Activated CD8-positive, alpha-beta memory T cell treated with anti-CD3 and anti-CD28 coated beads, Interleukin-2, amount 50 U/mL, for 48 hours (primary cell): ENCODE measurements around the gene NET1.

Source experiments
- DNase-seq: peaks from one replicate; pipeline ENCODE4 v3.0.0-alpha.2; 2020

Gene NET1

DNA sequence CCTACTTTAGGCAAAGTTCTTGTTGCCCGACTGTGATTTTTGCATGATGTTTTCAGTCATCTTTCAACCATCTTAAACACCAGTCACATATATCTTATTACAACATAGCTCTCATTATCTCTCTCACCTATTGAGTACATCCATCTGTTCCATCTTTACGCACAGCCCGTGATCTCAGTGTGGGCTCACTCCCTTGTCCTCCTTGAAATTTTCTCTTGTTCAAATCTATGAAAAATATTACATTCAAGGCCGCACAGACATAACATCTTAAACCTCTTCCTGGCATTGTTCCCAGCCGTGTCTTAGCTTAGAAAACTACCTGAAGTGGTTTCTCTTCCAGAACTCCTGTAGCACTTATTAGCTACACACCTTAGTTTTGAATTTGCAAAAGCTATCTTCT is 32.6 kb downstream of the NET1 start:
- DNase-seq, result no peak

DNA sequence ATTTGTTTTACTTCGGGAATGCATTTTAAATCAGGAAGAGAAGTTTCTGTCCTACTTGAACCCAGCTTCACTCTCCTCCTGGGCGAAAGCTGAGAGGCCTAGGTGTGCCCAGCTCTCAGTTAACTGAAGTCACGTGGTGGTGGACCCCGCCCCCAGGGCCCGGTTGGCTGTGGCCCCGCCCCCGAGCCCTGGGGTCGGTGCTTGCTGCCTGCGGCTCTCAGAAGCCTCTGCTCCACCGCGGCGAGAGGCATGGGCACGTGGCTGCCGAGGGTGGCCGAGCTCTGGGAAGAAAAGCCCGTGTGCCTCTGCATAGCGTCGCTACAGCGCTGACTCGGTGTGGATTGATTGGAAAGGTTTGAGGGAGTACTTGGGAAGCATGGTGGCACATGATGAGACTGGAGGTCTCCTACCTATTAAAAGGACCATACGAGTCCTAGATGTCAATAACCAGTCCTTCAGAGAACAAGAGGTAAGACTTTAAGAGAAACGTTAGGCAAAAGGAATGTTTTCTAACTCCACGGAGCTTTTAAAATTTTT is 34.1 kb downstream of the NET1 start:
- DNase-seq, result peak; percentile 88

DNA sequence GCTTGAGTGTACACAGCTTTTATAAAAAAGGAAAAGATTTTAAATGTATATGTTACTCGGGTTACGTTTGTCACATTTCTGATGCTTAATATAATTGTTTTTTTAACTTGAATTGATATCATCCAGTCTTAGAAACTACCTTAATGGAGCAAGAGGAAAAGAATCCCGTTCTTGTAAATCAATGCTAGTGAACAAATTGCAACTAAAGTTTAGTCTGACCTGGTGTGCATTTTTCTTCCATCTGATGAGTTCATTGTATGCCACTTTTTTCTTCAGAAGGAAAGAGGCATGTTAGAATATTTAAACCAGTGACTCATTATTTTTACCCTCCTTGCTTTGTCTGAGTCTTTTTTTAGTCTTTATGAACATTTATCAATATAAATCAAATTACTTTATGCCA is 34.7 kb downstream of the NET1 start:
- DNase-seq, result no peak

DNA sequence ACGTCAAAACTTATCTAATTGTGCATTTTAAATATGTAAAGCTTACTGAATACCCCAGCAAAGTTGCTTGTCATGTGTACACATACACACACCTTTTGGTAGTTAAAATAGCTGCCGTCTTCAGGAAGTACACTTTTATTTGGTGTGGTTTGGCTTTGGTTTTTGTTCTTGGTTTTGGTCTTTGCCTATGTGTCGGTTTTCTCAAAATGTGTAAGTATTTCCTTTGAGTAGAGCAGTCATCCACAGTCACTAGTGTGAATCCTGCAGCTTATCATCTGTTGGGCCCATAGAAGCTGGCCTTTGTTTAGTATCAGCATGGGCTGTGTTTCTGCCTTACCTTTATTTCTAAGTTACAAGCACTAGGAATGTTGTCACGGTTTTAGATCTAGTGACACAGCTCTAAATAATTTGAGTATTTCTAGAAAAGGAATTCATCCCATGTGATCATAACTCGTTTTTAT is 35.3 kb downstream of the NET1 start:
- DNase-seq, result no peak

DNA sequence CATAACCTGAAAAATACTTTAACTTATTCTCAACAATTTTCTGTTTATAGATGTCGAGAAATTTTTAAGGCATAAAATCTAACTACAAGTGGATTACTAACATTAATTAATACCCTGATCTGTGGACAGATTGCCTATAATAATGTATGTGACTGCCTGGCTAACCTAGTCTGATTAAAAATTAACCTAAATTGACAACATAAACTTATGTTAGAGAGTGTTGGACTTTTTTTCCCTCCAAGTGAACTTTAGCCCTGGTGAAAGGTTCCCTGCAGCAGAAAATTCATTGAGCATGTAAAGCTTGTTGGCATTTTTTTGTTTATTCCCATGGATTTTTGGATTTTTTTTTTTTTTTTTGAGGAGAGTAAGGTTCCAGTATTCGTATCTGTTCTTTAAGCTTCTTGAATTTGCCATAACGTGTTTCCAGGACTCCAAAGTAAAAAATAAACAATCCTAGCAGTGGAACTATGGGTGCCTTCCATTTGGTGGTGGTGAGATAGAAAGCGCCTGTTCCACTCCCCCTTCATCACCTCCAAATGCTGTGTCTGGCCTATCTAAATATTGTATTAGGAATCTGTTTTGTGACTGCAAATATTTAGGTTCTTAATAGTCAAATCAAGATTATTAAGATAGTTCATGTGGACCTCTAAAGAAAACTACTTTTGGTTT is 36.1 kb downstream of the NET1 start:
- no peak for DNase-seq

DNA sequence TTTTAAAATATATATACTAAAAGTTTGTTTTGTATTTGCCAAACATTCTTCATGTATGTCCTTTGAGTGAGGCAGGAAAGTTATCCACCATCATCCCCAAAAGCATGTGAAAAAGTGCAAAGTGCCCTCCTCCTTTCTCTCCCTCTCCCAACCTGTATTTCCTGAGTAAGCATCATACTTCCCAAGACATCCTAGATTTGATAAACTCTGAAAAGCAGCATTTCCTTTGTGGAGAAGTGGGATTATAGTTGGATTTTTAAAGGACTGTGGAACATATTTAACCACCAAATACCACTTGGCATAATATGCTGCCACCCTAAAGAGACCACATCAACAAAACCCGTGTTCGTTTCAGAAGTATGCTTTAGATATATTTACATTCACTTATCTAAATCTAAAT is 36.9 kb downstream of the NET1 start:
- no peak for DNase-seq

DNA sequence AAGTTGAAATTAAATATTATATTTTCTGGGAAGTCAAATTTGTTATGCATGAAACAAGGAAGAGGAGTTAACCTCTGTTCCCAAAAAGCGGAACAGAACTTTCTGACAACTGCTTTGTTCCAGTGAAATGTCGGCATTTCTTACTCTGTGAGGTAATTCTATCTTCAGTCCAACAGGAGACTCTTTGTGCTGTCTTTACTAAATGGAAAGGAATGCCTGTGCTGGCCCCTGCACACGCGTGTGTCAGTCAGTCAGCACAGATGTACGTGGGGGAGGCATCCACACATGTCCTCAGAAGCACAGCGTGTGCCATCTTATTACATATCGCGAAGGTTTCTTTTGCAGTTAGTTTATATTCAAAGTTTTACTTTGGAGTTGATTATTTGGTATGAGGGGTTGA is 37.5 kb downstream of the NET1 start:
- no peak for DNase-seq

DNA sequence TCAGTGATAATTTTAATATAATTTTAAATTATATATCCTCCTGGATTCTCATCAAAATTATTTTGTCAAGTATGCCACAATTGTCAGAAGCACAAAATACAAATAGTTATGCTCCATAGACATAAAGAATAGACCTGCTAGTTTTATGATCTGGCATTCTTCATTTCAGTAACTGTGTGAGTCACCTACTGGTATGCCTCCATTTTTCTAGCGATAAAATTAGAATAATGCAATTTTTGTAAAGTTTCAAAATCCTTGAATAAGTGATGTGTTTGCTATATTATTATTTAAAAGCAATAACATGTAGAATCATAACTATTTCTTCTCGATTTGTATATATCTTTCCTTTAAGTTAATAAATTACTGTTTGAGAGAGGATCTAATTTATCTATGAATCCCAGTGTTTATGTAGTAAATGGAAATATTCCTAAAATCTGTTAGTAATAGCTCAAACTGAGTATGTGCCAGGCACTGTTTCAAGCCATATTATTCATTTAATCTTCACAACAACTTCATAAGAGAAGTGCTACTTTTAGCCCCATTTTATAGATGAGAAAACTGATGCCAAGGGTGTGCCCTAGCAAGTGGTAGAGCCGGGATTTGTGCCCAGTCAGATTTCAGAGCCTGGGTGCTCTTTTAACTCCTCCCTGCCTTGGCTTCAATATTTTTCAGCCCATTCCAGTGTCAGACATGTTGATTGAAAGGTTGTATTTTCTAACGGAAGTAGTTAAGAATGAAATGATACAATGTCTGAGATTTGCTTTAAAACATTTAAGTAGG is 38.4 kb downstream of the NET1 start:
- no peak for DNase-seq

DNA sequence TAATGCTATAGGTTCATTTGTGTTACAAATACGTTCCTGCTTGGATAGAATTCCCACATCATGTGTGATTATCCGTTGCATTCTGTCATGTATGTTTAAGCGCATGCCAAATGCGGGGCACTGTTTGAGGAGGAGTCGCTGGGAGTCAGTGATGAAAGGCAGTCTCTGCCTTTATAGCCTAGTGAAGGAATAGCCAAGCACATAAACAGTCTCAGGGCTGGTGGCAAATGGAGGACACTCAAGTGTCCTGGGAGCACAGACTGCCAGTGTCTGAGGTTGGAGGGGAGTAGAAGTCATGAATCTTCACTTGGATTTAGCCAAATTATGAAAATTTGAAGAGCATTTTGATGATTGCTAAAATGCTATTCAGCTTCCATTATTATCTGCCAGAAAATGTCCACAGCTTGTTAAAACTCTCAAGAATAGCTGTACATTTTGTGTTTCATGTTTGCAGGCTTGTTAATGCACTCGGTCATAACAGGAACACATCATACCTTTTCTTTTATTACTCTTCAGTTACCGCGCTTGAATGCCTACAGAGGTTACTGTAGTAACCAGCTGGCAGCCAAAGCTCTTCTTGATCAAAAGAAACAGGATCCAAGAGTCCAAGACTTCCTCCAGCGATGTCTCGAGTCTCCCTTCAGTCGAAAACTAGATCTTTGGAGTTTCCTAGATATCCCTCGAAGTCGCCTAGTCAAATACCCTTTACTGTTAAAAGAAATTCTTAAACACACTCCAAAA is 41.6 kb downstream of the NET1 start:
- no peak for DNase-seq

DNA sequence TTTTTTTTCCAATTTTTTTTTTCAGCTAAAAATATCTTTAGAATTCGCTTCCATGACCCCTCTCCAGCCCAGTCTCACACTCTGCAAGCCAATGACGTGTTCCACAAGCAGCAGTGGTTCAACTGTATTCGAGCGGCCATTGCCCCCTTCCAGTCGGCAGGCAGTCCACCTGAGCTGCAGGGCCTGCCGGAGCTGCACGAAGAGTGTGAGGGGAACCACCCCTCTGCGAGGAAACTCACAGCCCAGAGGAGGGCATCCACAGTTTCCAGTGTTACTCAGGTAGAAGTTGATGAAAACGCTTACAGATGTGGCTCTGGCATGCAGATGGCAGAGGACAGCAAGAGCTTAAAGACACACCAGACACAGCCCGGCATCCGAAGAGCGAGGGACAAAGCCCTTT is 44.2 kb downstream of the NET1 start:
- no peak for DNase-seq

DNA sequence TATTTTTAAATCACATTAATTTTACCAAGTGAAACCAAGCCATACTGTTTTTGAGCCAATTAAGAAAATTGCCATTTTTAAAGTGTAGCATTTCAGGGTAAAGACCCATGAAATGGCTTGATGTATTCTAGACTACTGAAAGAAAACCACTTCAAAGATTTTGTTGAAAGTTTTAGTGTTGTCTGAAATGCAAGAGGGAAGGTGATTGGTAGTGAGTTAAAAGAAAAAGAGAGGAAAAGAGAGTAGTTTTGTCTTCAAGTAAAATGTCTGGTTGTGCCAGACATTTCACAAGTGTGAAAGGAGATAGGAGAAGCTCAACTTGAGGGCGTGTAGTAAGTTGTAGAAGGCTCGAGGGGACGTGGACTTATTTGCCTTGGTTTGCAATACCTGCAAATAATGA is 45.4 kb downstream of the NET1 start:
- DNase-seq, result no peak

DNA sequence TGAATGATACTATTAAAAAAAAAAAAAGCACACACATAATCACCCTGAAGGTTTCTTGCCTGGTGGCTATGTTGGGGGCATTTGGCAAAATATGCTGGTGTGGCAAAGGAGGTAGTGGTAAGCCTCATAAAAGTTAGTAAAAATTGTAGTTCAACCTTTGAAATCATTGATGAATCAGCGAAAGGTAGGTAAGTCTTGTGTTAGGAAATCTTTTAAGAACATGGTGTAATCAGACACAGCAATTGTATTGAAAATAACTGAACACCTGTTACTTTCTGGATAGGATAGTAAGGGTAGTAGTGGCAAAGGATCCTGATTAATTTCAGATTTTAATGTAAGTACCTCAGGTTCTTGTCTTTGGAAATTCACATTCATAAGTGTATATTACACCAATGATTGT is 46.1 kb downstream of the NET1 start:
- no peak for DNase-seq

DNA sequence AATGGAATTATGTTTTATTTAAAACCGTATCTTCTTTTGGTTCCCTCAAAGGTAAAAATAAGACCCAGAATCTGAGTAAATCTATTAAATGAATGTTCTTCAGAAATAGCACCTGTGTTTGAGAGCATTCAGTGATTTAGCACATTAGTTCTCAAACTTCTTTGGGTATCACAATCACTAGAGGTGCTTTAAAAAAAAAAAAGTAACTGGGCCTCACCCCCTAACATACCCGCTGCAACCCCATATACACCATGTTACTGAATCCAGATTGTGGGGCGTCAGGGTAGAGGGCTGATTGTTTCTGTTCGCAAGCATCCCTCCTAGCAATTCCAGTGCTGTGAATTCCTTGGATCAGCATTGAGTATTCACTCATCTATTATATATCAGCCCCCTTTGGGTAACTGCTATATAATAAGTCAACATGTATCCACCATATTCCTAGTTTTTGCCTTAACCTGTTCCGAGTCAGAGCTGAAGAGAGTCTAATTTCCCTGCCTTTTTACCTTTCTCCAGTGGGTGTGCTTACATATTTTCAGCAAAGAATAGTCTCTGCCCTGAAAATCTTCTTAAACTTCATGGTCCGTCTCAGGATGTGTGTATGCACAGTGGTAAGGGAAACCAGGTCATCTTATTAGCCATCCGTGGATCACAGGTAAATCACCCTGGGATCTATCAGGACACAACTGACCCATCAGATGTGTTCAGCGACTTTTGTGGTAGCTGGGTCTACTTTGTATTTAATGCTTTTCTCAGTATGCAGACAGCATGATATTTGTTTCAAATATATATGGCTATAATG is 46.8 kb downstream of the NET1 start:
- DNase-seq, result no peak

DNA sequence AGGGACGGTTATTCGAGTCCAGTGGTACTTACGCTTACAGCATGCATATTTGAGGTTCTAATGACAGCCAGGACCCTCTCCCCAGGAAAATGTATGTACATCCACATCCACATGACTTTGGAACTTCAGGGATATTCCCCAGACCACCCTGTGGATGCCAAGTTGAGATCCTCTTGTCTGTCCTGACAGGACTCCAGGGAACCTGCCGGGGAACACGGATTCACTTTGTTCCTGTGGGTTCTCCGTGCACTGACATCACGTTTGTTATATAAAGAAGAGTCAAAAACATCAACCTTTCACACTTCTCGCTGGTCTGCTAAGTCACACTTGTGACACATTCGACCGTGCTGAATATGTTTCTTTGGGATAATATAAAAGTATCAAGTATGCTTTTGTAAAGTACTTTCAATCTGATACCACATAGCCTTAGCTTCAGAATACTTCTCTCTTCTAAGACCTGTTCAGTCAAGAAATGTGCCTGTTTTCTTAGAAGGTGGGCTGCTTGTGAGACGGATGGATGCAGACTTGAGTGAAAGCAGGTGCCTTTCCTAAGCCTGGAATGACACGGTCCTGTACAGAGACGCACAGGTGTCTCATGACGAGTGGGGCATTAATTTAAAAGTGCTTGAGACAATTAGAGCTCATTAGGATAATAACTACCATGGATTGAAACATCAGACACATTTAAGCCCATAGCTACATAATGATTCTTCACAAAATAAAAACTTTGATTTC is 48.3 kb downstream of the NET1 start:
- DNase-seq, result no peak

DNA sequence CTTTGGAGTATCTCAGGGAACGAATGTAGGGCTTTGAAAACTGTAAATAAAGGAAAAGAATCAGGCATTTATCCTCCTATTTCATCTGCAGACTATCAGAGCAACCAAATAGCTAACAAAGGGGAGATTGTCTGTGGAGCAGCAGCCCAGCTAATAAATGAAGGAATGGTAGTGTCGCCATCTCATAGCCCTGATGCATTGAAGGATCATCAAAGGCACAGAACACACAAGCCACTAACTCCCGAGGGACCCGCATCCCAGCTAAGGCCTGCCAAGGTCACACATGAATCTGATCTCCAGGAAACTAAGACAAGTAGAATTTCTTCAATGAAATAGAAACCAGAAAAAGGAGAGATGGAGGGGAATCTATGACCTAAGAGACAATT is 48.8 kb downstream of the NET1 start:
- DNase-seq, result no peak

DNA sequence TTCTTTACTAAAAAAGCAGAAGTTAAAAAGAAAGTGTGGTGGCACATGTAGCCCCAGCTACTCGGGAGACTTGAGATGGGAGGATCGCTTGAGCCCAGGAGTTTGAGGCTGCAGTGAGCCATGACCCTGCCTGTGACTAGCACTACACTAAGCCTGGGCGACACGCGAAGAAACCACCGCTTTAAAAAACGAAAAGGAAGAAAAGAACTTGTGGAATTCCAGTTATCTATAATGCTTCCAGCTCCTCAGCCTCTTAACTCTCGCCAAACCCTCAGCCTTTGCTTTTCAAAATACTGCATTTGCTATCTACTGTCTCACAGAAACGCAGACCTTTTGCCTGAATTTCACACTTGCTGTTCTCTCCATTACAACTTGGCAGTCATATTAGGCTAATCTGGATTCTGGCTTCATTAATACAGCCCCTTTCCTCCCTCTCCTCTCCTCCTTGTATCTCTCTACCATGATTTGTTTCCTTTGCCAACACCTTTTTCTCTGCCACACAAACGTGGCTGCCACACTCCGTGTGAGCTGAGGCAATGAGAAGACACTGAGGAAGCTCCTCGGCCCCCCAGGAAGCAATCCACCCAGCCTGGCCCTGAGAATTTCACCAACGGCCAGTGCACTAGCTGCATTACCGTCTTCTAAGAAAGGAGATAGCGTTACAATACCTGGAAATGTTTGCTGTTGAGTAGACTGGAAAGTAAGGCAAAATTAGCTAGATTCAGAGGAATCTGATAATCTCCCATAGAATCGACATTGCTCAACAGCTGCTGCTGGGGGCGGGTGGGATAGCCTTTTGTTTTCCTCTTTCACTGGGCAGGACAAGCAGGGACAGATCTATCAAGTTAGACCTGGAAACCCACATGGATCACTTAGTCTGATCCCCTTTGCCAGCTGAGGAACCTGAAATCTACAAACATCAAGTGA is 49.8 kb downstream of the NET1 start:
- DNase-seq, result no peak

DNA sequence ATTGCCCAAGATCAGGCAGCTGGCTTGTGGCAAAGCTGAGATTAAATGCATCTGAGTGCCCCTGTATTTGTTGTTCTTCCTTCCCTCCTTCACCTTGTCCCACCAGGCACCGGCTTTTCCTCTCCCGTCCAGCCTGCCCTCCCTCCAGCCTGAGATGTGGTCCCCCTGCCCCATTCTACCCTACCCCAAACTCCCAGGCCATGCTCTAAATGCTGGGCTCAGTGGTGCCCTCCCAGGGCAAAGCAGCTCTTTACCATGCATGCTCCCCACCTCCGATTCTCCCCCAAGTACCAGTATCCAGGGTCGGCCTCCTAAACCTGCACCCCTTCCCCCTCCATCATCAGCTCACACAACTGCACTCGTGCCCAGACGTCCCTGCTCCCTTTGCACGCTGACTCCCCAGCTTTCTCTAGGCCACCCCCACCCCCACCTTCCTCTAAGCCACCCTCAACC is 50.5 kb downstream of the NET1 start:
- no peak for DNase-seq

DNA sequence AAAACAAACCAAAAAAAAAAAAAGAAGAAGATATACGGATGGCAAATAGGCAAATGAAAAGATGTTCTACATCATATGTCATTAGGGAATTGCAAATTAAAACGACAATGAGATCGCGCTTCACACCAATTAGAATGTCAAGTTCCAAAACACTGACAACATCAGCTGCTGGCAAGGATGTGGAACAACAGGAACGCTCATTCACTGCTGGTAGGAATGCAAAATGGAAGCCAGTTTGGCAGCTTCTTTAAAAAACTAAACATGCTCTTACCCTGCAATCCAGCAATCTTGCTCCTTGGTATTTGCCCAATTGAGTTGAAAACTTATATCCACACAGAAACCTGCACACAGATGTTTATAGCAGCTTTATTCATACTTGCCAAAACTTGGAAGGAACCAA is 52.2 kb downstream of the NET1 start:
- DNase-seq, result no peak

DNA sequence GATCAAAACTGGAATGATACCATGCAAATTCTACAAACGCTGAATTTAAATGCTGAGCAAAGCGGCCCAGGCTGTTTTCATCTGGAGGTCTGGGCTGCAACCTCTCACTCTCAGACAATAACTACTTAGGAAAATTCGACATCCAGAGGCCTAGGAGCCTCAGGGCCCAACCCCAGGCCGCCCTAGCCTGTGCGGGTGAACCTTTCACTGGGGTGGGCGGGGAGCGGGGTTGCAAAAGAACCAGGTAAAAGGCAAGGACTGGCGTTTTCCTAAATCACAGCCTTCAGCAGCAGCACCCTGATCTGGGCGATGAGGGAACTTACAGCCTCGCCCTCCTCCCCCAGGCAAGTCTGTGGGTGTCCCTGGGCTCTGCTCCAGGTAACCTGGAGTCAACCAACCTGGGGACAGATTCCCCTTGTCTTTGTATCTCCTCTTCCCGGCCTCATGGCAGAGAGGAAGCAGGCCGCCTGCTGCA is 53.7 kb downstream of the NET1 start:
- no peak for DNase-seq

DNA sequence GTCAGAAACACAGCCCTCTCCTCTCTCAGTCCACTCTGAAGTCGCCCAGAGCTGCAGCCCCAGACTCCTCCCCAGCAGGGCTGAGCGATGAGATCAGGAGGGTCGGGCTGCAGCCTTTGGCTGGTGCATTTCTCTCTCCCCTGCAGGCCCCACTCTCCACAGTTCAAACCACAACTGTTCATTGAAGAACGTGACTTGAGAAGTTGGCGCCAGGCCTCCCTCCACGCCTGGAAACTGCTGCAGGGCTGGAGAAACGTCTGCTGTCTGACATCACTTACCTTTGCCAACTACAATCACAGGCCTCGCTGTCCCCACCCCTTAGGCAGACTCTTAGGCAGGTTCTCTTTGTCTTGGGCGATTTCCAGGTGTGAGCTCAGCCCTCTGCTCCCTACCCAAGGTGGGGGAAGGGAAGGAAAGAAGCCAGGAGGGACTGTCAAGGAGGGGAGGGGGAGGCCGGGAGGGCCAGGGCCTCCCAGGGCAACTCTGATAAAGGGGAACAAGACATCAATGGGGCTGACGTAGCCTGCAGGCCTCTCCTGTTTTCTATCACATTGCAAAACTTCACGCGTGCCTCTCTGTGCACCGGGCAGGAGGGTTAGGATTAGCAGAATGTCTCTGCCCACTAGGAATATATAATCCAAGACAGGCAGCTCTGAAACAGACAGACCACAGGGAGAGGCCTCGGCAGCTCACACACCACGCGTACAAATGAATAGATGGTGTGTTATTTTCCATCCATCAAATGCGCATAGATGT is 54.3 kb downstream of the NET1 start:
- DNase-seq, result no peak
